Adrenal gland (tissue), 12 donors: ENCODE data around the gene TAF13. TPM values are rescaled to one million over a fixed set of nuclear protein-coding genes. Genes with fewer than 3 reads are reported as not detected.
A peak's percentile ranks its signal among the peaks of the same experiment; 100 is the strongest.
"Not testable (repeated sequence)": the region's sequence is repeated elsewhere in the genome, so short reads cannot be mapped to it uniquely, and the experiment has no call there.

Experiments used
- DNase-seq, 7 donors: peaks; one replicate each; pipeline ENCODE4 v3.0.0-alpha.2; 2019 to 2020
- H3K27ac ChIP-seq, 5 donors: fragments of 200-600 bp; sonication (generic) in 4 of 5; 1 replicate in 3 of 5; 2 replicates in 2 of 5; pipeline versions ENCODE4 v1.5.1 to v1.8.0; 2016 to 2020; ENCODE audit warnings: mild to moderate bottlenecking in 1 of 5
- H3K27me3 ChIP-seq: fragments of 200-600 bp; 2 replicates; pipeline ENCODE4 v1.8.0; 2021
- H3K36me3 ChIP-seq, 2 donors: fragments of 200-600 bp; replicated peaks in 1 of 2; 1 replicate in 1 of 2; 2 replicates in 1 of 2; pipeline versions ENCODE4 v1.5.1 to v1.8.0; 2018 to 2022
- H3K4me1 ChIP-seq, 2 donors: fragments of 200-600 bp; replicated peaks in 1 of 2; 1 replicate in 1 of 2; 2 replicates in 1 of 2; pipeline versions ENCODE4 v1.5.1 to v1.8.0; 2018 to 2021
- H3K4me3 ChIP-seq, 4 donors: fragments of 200-600 bp; sonication (generic) in 3 of 4; one replicate each; pipeline ENCODE4 v1.5.1; 2016 to 2018
- H3K9me3 ChIP-seq, 3 donors: fragments of 200-600 bp; sonication (generic) in 1 of 3; replicated peaks in 1 of 3; 1 replicate in 2 of 3; 2 replicates in 1 of 3; pipeline versions ENCODE4 v1.5.1 to v1.8.0; 2016 to 2021
- POLR2A ChIP-seq, 2 donors: fragments of 450-650 bp; IDR thresholded peaks; one replicate each; pipeline ENCODE4 v1.6.1; 2017; ENCODE audit warnings: antibody characterized with exemption in 2 of 2, mild to moderate bottlenecking in 2 of 2, moderate library complexity in 1 of 2
- WGBS, 4 donors: extraction: QIAGEN DNeasy Blood & Tissue Kit in 2 of 4; methylation state at CpG; one replicate each; pipeline versions ENCODE4 v1.1.5 to v1.1.7; 2013 to 2017; 5-methylcytosine and 5-hydroxymethylcytosine counted together
- intact Hi-C, 2 donors: fragments of 100-400 bp; cut with DNase I; formaldehyde crosslinking; loops; one replicate each; pipeline versions ENCODE4 v1.14.1 to v1.15.0; 2022 to 2023
- polyA plus RNA-seq, 3 donors: library from polyadenylated mRNA; stranded (reverse); fragments of 200-250 nt in 2 of 3; fragments of 350-450 nt in 1 of 3; fragmentation: Illumina TruSeq in 1 of 3; extraction: RNeasy Lipid Tissue Mini Kit (QIAGEN cat#74804) in 1 of 3; gene quantifications; one replicate each; pipeline ENCODE4 v1.2.3, GENCODE V29; 2013 to 2014
- total RNA-seq, 9 donors: library from RNA; depleted of rRNA in 4 of 9; stranded (reverse); fragments of >200 nt in 4 of 9; fragments of 120-200 nt in 1 of 9; fragmentation: NEBNext Ultra II Directional in 1 of 9; extraction: Animal tissue kit (Norgen Biotek cat#: 25700) in 1 of 9; gene quantifications; one replicate each; pipeline versions ENCODE4 v1.1.0 to v1.2.4, GENCODE V29; 2013 to 2023
- TF ChIP-seq, protein P1 (sequence below), 6 experiments: fragments of 450-650 bp in 4 of 6; fragments of 200-600 bp in 2 of 6; sonication (generic) in 1 of 6; IDR thresholded peaks; 1 replicate in 5 of 6; 2 replicates in 1 of 6; pipeline versions ENCODE4 v1.5.1 to v1.8.0; 2016 to 2021; ENCODE audit warnings: antibody characterized with exemption in 6 of 6, mild to moderate bottlenecking in 2 of 6, moderate library complexity in 1 of 6
- donor health status: healthy with polysubstance abuse.
- donor health status: Bipolar disorder and iron deficiency.
- donor health status: DM: yes; HTN: yes; CAD: no.
- donor health status: DM: no; HTN: no; CAD: no.
- donor health status: DM: no; HTN: no; CAD: no.
- donor health status: DM: yes; HTN: yes; CAD: no.

The TAF13 gene
- total and polyA plus RNA-seq, 12 donors = 11.7 to 96.5 (median 31.1) TPM

- TF ChIP-seq, protein P1, sequence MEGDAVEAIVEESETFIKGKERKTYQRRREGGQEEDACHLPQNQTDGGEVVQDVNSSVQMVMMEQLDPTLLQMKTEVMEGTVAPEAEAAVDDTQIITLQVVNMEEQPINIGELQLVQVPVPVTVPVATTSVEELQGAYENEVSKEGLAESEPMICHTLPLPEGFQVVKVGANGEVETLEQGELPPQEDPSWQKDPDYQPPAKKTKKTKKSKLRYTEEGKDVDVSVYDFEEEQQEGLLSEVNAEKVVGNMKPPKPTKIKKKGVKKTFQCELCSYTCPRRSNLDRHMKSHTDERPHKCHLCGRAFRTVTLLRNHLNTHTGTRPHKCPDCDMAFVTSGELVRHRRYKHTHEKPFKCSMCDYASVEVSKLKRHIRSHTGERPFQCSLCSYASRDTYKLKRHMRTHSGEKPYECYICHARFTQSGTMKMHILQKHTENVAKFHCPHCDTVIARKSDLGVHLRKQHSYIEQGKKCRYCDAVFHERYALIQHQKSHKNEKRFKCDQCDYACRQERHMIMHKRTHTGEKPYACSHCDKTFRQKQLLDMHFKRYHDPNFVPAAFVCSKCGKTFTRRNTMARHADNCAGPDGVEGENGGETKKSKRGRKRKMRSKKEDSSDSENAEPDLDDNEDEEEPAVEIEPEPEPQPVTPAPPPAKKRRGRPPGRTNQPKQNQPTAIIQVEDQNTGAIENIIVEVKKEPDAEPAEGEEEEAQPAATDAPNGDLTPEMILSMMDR (IDR thresholded peaks at IDR 0.05) = no peak
- no peak for TF ChIP-seq POLR2A (IDR thresholded peaks at IDR 0.05)
- intact Hi-C loops = no loop called here
- H3K27me3 ChIP-seq = no peaks in the 10 kb centered on the region
- no peaks in the 10 kb centered on the region for H3K9me3 ChIP-seq
- WGBS, 4 donors = 33 to 40% (median 36%) methylated on average over 3 of the region's 3 CpGs
- H3K36me3 ChIP-seq = no peaks in the 10 kb centered on the region
- H3K4me1 ChIP-seq = peaks cover 0 to 15% of the 10 kb centered on the region in 2 donors
- peak overlapping the region in 2 of 4 donors; percentile 90 to 92 for H3K4me3 ChIP-seq
- DNase-seq = no peak
- no peak overlapping the region for H3K27ac ChIP-seq
These were observed 35.2 kb downstream of the TAF13 start for GRCh38 chr1:109040627-109040988.

DNA sequence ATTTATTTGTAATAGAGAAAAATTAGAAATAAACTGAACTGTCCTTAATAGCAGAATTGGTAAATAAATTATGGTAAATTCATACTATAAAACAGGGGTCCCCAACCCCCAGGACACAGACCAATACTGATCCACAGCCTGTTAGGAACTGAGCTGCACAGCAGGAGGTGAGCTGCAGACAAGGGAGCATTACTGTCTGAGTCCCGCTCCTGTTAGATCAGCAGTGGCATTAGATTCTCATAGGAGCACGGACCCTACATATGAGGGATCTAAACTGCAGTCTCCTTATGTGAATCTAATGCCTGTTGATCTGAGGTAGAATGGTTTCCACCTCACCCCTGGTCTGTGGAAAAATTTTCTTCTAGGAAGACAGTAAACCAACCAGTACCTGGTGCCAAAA, 41.4 kb downstream of the TAF13 start:
- H3K36me3 ChIP-seq = no peaks in the 10 kb centered on the region
- intact Hi-C loops = no loop called here
- no peak overlapping the region for H3K27ac ChIP-seq
- H3K4me1 ChIP-seq = no peaks in the 10 kb centered on the region
- no peak for DNase-seq
- no peak for TF ChIP-seq POLR2A (IDR thresholded peaks at IDR 0.05)
- TF ChIP-seq, protein P1 (IDR thresholded peaks at IDR 0.05) = no peak
- H3K27me3 ChIP-seq = no peaks in the 10 kb centered on the region
- no peak overlapping the region for H3K4me3 ChIP-seq
- 93 to 100% (median 96%) methylated on average over 1 to 2 of the region's 2 CpGs for whole genome bisulfite sequencing, 4 donors
- H3K9me3 ChIP-seq = no peaks in the 10 kb centered on the region

GRCh38 chr1:109029493-109029892, 46.3 kb downstream of the TAF13 start:
- H3K27me3 ChIP-seq, H3K9me3 ChIP-seq, H3K4me3 ChIP-seq, DNase-seq, intact Hi-C loops, H3K27ac ChIP-seq, H3K4me1 ChIP-seq, H3K36me3 ChIP-seq: not testable (repeated sequence)
- WGBS, 4 donors = 93 to 97% (median 95%) methylated on average over 8 of the region's 8 CpGs

GRCh38 chr1:109027841-109028240, 48.0 kb downstream of the TAF13 start:
- no peaks in the 10 kb centered on the region for H3K4me1 ChIP-seq
- no peak for DNase-seq
- no peak overlapping the region for H3K4me3 ChIP-seq
- TF ChIP-seq, protein P1 (IDR thresholded peaks at IDR 0.05) = peak in 2 of 6 experiments; percentile 13 to 17
- TF ChIP-seq POLR2A (IDR thresholded peaks at IDR 0.05) = no peak
- no peak overlapping the region for H3K27ac ChIP-seq
- intact Hi-C loops = no loop called here
- H3K9me3 ChIP-seq = no peaks in the 10 kb centered on the region
- H3K27me3 ChIP-seq = no peaks in the 10 kb centered on the region
- no peaks in the 10 kb centered on the region for H3K36me3 ChIP-seq

DNA sequence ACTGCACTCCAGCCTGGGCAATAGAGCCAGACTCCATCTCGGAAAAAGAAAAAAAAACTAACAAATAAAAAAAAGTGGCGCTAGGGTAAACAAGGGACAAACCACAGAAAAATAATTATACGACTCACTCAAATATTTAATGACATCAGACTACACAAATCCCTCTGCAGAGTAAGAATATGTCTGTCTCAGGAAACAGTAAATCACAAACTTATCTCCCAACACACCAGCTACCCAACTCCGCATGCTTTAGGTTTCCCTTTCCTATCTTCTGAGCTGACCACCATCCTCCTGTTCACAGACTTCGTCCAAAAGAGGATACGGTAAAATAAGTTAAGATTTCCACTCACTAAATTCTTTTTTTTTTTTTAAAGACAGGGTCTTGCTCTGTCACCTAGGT, 50.1 kb downstream of the TAF13 start:
- no peak for DNase-seq
- 78 to 82% (median 81%) methylated on average over 6 of the region's 6 CpGs for WGBS, 4 donors

More for the DNA sequence above, 50.1 kb downstream of the TAF13 start:
- no peak overlapping the region for H3K27ac ChIP-seq
- no peaks in the 10 kb centered on the region for H3K36me3 ChIP-seq
- no peak for TF ChIP-seq POLR2A (IDR thresholded peaks at IDR 0.05)
- TF ChIP-seq, protein P1 (IDR thresholded peaks at IDR 0.05) = no peak
- H3K4me1 ChIP-seq = no peaks in the 10 kb centered on the region
- H3K9me3 ChIP-seq = no peaks in the 10 kb centered on the region
- no peaks in the 10 kb centered on the region for H3K27me3 ChIP-seq
- intact Hi-C loops = no loop called here
- H3K4me3 ChIP-seq = no peak overlapping the region
